GM21737 (cell line): ENCODE measurements around the gene TSR2.
"Not testable (repeated sequence)": the region's sequence is repeated elsewhere in the genome, so short reads cannot be mapped to it uniquely, and the experiment has no call there.

ENCODE experiments used
- ATAC-seq: cut with Tn5 transposase; IDR thresholded peaks from one replicate; pipeline ENCODE4 v1.9.1; 2021; ENCODE audit warnings: mild to moderate bottlenecking, moderate library complexity; ENCODE audit not compliant: unreplicated experiment

TSR2 gene

DNA sequence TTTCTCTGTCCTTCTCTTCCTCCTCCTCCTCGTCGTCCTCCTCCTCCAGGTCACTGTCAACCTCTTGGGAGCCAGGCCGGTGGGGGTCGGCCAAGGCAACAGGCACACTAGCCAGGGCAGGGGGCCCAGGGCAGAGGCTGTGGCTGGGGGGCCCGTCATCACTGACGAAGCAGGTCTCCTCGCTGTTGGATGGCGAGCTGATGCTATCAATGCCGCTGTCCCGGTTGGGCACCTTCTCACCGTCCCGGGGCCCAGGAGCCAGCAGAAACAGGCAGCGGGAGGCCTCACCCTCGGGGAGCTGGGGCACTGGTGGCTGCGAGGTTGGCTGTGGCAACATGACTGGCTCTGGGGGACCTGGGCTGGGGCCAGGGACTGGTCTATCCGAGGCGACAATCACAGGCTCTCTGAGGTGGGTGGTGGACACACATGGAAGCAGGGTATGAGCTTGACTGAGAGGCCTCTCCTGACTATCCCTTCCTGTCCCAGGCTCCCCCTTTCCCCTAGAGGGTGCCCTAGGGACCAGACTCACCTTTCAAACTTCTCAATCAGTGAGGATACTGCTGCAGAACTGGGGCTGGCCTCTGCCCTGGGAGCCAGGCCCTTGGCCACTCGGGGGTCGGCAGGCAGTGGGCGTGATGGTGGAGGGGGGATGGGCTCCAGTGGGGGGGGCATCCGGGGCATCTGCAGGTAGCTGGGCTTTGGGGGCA lies 30.0 kb downstream of the TSR2 start:
- ATAC-seq: no peak

DNA sequence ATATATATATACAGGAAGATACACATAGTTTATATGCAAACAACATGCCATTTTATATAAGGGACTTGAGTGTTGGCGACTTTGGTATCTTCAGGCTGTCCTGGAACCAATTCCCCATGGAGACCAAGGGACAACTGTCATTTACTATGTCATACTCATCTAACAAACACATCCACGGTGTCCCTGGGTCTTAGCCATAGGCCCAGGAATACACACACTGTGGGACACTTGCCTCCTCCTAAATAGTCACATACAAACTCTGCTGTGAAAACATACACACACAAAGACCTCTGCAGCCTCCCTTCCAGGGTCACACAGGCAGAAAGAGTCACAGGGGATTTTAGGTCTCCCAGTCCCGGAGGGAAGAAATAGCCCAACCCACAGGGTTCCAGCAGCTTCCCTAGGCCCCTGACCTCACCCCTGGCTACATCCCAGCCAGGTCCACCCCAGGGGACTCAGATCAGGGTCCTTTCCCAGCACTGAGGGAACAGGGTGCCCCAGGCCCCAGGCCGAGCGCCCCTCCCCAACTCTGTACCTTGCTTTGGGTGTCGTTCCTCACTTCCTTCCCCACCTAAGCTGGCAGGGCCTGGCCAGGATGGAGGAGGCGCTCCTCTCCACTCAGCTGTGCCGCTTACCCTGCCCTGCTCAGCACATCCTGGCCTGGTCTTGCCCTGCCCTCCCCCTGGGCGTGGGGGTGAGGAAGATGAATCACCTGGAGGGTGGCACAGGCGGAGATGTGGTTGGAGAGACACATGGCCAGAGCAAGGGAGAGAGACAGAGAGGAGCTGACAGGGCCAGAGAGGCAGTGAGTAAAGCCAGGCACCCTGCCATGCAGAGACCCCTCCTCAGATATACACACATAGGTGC lies 34.0 kb downstream of the TSR2 start:
- no peak for ATAC-seq

DNA sequence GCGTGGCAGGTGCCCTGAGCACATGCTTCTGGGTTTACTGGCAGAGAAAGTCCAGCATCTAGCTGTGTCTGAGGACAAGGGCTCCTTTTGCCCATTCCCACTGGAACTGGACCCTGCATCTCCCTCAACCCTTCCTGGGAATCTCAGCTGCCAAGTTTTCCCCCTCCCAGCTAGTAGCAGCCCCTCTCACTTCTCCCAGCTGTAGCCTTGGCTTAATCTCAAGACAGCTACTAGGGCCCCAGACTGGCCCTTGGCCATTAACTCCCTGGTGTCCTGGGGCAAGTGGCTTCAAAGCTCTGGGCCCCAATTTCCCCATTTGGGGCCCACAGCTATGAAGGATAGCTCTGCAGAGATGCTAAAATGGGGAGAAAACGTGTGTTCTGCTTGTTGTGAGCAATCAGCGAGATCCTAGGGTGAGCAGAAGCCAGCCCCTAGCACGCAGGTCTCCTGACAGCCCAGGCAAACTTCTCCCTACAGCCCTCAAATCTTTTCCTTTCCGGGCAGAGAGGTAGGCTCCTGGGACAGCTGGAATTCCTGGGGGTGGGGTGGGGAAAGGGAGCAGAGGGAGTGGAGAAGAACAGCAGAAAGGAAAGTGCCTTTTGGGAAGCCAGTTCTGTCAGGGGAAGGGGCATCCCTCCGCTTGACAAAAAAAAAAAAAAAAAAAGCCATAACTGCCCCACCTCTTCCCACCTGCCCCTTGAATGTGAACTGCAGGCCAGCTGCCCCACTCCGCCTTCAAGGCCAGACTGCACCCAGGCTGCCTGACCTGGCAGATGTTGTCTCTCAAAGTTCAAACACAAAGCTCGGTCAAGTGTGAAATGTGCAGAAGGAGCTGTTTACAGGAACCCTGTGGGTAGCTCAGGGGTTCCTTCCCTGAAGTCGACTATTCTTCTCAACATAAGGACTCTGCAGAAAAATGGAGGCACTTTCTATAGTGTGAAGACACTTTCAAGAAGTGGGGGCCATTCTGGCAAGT lies 39.2 kb downstream of the TSR2 start:
- ATAC-seq: no peak

GRCh38 chrX:54482839-54483593 lies 42.8 kb downstream of the TSR2 start:
- ATAC-seq: no peak

DNA sequence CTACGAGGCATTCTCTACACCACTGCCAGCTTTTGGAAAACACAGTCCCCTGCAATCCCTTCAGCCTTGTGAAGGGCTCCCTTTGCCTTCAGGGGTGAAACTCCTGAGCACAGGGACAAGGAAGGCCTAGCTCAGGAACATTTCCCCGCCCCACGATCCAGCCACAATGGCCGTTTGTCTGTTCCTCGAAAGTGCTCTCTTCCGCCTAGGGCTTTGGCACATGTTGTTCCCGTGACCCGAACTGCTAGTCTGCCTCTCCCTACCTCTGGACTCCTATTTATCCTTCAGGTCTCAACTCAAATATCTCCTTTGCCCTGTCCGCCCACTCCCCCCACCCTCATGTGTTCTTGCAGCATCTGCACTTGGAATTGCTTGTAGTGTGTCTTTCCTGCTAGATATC lies 43.7 kb downstream of the TSR2 start:
- no peak for ATAC-seq

GRCh38 chrX:54484666-54485065 lies 44.5 kb downstream of the TSR2 start:
- no peak for ATAC-seq

DNA sequence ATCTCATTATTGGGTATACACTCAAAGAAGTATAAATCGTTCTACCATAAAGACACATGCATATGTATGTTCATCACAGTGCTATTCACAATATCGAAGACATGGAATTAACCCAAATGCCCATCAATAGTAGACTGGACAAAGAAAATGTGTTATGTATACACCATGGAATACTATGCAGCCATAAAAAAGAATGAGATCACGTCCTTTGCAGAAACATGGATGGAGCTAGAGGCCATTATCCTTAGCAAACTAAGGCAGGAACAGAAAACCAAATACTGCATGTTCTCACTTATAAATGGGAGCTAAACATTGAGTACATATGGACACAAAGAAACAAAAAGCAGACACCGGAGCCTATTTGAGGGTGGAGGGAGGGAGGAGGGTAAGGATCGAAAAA lies 49.6 kb downstream of the TSR2 start:
- ATAC-seq: not testable (repeated sequence)

- no peak for ATAC-seq
These were observed 52.1 kb downstream of the TSR2 start for GRCh38 chrX:54492340-54492739.

- no peak for ATAC-seq
These were observed 54.2 kb downstream of the TSR2 start for GRCh38 chrX:54494166-54494988.
